Measurements from ENCODE around the gene RAB4A. TPM values are rescaled to one million over a fixed set of nuclear protein-coding genes. Genes with fewer than 3 reads are reported as not detected.

RAB4A gene
- total and polyA plus RNA-seq, 2 of the 13 experiments (the other 11 are each of a cell fraction or from before 2014, with no cell fraction given), result 56.0 to 80.1 TPM

DNA sequence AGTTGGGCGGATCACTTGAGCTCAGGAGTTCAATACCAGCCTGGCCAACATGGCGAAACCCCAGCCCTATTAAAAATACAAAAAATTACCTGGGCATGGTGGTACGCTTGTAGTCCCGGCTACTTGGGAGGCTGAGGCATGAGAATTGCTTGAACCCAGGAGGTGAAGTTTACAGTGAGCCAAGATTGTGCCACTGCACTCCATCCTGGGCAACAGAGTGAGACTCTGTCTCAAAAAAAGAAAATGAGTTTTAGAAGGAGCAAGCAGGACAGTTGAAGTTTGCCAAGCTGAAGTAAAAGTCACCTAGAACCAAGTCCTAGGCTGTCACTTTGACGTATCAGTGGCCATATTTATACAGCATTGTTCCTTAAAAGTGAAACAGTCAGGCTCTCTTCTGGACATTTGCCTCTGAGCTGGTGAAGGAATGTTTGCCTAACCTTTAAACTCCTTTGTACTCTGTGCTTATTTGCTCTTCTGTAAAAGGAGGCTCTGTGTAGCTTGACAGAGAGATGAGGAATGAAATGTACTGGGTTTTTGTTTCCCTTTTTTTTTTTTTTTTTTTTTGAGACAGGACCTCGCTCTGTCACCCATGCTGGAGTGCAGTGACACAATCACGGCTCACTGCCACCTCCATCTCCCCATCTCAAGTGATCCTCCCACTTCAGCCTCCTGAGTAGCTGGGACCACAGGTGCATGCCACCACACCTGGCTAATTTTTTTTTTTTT, 2.8 kb downstream of the RAB4A start (continued):
- TF ChIP-seq, protein P1, sequence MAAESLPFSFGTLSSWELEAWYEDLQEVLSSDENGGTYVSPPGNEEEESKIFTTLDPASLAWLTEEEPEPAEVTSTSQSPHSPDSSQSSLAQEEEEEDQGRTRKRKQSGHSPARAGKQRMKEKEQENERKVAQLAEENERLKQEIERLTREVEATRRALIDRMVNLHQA (CRISPR knock-in tag; IDR thresholded peaks at IDR 0.05), result no peak
- TF ChIP-seq, protein P2, sequence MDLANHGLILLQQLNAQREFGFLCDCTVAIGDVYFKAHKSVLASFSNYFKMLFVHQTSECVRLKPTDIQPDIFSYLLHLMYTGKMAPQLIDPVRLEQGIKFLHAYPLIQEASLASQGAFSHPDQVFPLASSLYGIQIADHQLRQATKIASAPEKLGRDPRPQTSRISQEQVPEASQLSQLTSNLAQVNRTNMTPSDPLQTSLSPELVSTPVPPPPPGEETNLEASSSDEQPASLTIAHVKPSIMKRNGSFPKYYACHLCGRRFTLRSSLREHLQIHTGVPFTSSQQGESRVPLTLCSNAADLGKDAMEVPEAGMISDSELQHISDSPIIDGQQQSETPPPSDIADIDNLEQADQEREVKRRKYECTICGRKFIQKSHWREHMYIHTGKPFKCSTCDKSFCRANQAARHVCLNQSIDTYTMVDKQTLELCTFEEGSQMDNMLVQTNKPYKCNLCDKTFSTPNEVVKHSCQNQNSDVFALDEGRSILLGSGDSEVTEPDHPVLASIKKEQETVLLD (CRISPR knock-in tag; IDR thresholded peaks at IDR 0.05; ENCODE audit: low read depth), result no peak
- TF ChIP-seq HOXA3 (CRISPR knock-in tag; IDR thresholded peaks at IDR 0.05), result peak; percentile 78
- TF ChIP-seq NR3C1 (CRISPR knock-in tag; IDR thresholded peaks at IDR 0.05), result no peak
- no peak for TF ChIP-seq ZNF329 (CRISPR knock-in tag; IDR thresholded peaks at IDR 0.05; ENCODE audit: low read depth)
- TF ChIP-seq, protein P3, sequence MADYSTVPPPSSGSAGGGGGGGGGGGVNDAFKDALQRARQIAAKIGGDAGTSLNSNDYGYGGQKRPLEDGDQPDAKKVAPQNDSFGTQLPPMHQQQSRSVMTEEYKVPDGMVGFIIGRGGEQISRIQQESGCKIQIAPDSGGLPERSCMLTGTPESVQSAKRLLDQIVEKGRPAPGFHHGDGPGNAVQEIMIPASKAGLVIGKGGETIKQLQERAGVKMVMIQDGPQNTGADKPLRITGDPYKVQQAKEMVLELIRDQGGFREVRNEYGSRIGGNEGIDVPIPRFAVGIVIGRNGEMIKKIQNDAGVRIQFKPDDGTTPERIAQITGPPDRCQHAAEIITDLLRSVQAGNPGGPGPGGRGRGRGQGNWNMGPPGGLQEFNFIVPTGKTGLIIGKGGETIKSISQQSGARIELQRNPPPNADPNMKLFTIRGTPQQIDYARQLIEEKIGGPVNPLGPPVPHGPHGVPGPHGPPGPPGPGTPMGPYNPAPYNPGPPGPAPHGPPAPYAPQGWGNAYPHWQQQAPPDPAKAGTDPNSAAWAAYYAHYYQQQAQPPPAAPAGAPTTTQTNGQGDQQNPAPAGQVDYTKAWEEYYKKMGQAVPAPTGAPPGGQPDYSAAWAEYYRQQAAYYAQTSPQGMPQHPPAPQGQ (CRISPR knock-in tag; IDR thresholded peaks at IDR 0.05; ENCODE audit: borderline replicate concordance), result no peak
- no peak for TF ChIP-seq ZNF816 (CRISPR knock-in tag; IDR thresholded peaks at IDR 0.05; ENCODE audit: borderline replicate concordance)
- TF ChIP-seq MTF2 (CRISPR knock-in tag; IDR thresholded peaks at IDR 0.05; ENCODE audit: borderline replicate concordance), result no peak
- TF ChIP-seq KDM5B (CRISPR knock-in tag; IDR thresholded peaks at IDR 0.05; ENCODE audit: borderline replicate concordance), result 0 out of 2 replicates have a peak, but pooled peaks have one; percentile 23
- TF ChIP-seq TMF1 (CRISPR knock-in tag; IDR thresholded peaks at IDR 0.05; ENCODE audit: low read depth), result no peak
- no peak for TF ChIP-seq NFE2L1 (CRISPR knock-in tag; IDR thresholded peaks at IDR 0.05; ENCODE audit: borderline replicate concordance)
- no peak for TF ChIP-seq ZFP62 (CRISPR knock-in tag; IDR thresholded peaks at IDR 0.05)
- TF ChIP-seq, protein P4, sequence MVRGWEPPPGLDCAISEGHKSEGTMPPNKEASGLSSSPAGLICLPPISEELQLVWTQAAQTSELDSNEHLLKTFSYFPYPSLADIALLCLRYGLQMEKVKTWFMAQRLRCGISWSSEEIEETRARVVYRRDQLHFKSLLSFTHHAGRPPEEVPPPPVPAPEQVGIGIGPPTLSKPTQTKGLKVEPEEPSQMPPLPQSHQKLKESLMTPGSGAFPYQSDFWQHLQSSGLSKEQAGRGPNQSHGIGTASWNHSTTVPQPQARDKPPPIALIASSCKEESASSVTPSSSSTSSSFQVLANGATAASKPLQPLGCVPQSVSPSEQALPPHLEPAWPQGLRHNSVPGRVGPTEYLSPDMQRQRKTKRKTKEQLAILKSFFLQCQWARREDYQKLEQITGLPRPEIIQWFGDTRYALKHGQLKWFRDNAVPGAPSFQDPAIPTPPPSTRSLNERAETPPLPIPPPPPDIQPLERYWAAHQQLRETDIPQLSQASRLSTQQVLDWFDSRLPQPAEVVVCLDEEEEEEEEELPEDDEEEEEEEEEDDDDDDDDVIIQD (CRISPR knock-in tag; IDR thresholded peaks at IDR 0.05; ENCODE audit: low read depth), result peak; percentile 66
- no peak; the same call in 1 of the 2 replicates for TF ChIP-seq MIER2 (CRISPR knock-in tag; IDR thresholded peaks at IDR 0.05)
- TF ChIP-seq ZNF790 (CRISPR knock-in tag; IDR thresholded peaks at IDR 0.05; ENCODE audit: borderline replicate concordance), result no peak
- TF ChIP-seq ZNF550 (CRISPR knock-in tag; IDR thresholded peaks at IDR 0.05; ENCODE audit: borderline replicate concordance), result no peak
- no peak for TF ChIP-seq ZNF121 (CRISPR knock-in tag; IDR thresholded peaks at IDR 0.05)
- no peak for TF ChIP-seq ZNF629 (CRISPR knock-in tag; conservative IDR thresholded peaks at IDR 0.05)
- TF ChIP-seq TEAD2 (CRISPR knock-in tag; IDR thresholded peaks at IDR 0.05), result no peak
- TF ChIP-seq ZNF33B (CRISPR knock-in tag; IDR thresholded peaks at IDR 0.05), result 0 out of 2 replicates have a peak, but pooled peaks have one; percentile 41
- TF ChIP-seq POLR2AphosphoS2 (IDR thresholded peaks at IDR 0.05; ENCODE audit: low read depth, low read length), result no peak
- TF ChIP-seq, protein P5, sequence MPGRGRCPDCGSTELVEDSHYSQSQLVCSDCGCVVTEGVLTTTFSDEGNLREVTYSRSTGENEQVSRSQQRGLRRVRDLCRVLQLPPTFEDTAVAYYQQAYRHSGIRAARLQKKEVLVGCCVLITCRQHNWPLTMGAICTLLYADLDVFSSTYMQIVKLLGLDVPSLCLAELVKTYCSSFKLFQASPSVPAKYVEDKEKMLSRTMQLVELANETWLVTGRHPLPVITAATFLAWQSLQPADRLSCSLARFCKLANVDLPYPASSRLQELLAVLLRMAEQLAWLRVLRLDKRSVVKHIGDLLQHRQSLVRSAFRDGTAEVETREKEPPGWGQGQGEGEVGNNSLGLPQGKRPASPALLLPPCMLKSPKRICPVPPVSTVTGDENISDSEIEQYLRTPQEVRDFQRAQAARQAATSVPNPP (CRISPR knock-in tag; IDR thresholded peaks at IDR 0.05), result no peak
- no peak for TF ChIP-seq ETV5 (CRISPR knock-in tag; IDR thresholded peaks at IDR 0.05; ENCODE audit: borderline replicate concordance)
- TF ChIP-seq ERF (CRISPR knock-in tag; IDR thresholded peaks at IDR 0.05), result peak; percentile 74; the same call in 1 of the 2 replicates

Data from HepG2 (cell line).